ENCODE results near the gene ABI3BP.

GRCh38 chr3:100815583-100815982 is 177.6 kb downstream of the ABI3BP start:
- TF ChIP-seq, protein P1, sequence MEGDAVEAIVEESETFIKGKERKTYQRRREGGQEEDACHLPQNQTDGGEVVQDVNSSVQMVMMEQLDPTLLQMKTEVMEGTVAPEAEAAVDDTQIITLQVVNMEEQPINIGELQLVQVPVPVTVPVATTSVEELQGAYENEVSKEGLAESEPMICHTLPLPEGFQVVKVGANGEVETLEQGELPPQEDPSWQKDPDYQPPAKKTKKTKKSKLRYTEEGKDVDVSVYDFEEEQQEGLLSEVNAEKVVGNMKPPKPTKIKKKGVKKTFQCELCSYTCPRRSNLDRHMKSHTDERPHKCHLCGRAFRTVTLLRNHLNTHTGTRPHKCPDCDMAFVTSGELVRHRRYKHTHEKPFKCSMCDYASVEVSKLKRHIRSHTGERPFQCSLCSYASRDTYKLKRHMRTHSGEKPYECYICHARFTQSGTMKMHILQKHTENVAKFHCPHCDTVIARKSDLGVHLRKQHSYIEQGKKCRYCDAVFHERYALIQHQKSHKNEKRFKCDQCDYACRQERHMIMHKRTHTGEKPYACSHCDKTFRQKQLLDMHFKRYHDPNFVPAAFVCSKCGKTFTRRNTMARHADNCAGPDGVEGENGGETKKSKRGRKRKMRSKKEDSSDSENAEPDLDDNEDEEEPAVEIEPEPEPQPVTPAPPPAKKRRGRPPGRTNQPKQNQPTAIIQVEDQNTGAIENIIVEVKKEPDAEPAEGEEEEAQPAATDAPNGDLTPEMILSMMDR (IDR thresholded peaks at IDR 0.05), result no peak
- TF ChIP-seq POLR2A (IDR thresholded peaks at IDR 0.05) (no peak), EP300 (IDR thresholded peaks at IDR 0.05) (no peak)

Measured in upper lobe of left lung (tissue), 4 donors.